Thyroid gland (tissue), 4 donors: ENCODE measurements around the gene GOLGA1. TPM values are rescaled to one million over a fixed set of nuclear protein-coding genes. Genes with fewer than 3 reads are reported as not detected.
"Not testable (repeated sequence)": the region's sequence is repeated elsewhere in the genome, so short reads cannot be mapped to it uniquely, and the experiment has no call there.

ENCODE experiments used
- DNase-seq, 2 donors: peaks; one replicate each; pipeline ENCODE4 v3.0.0-alpha.2; 2019
- H3K27ac ChIP-seq, 3 donors: fragments of 200-600 bp; sonication (generic); 1 replicate in 2 of 3; 2 replicates in 1 of 3; pipeline ENCODE4 v1.5.1; 2016 to 2019; ENCODE audit warnings: mild to moderate bottlenecking in 1 of 3, moderate library complexity in 1 of 3
- H3K27me3 ChIP-seq: fragments of 200-600 bp; sonication (generic); one replicate; pipeline ENCODE4 v1.5.1; 2019
- H3K36me3 ChIP-seq, 2 donors: fragments of 200-600 bp; sonication (generic); one replicate each; pipeline ENCODE4 v1.5.1; 2016 to 2019
- H3K4me1 ChIP-seq, 2 donors: fragments of 200-600 bp; sonication (generic); one replicate each; pipeline ENCODE4 v1.5.1; 2017 to 2019
- H3K4me3 ChIP-seq, 3 donors: fragments of 200-600 bp; sonication (generic); replicated peaks in 1 of 3; 1 replicate in 2 of 3; 2 replicates in 1 of 3; pipeline ENCODE4 v1.5.1; 2016; ENCODE audit warnings: mild to moderate bottlenecking in 1 of 3
- H3K9me3 ChIP-seq: fragments of 200-600 bp; sonication (generic); one replicate; pipeline ENCODE4 v1.5.1; 2017
- CTCF ChIP-seq, 6 experiments: fragments of 200-600 bp in 3 of 6; fragments of 450-650 bp in 3 of 6; sonication (generic) in 3 of 6; IDR thresholded peaks; one replicate each; pipeline ENCODE4 v1.5.1; 2016 to 2019; ENCODE audit warnings: antibody characterized with exemption in 6 of 6, mild to moderate bottlenecking in 2 of 6, inconsistent platforms in 1 of 6, moderate library complexity in 1 of 6
- POLR2A ChIP-seq, 2 donors: fragments of 450-650 bp; IDR thresholded peaks; one replicate each; pipeline ENCODE4 v1.6.1; 2017; ENCODE audit warnings: antibody characterized with exemption in 2 of 2, mild to moderate bottlenecking in 2 of 2, moderate library complexity in 1 of 2
- WGBS, 2 donors: methylation state at CpG; one replicate each; pipeline ENCODE4 v1.1.5; 2017; 5-methylcytosine and 5-hydroxymethylcytosine counted together
- intact Hi-C: fragments of 100-400 bp; cut with DNase I; formaldehyde crosslinking; loops from one replicate; pipeline ENCODE4 v1.15.1; 2023
- total RNA-seq, 4 donors: library from RNA; depleted of rRNA; stranded (reverse); fragments of >200 nt; gene quantifications; one replicate each; pipeline ENCODE4 v1.2.3, GENCODE V29; 2016

The GOLGA1 gene
- total RNA-seq, 4 donors from 2014 or later: 15.3 to 27.7 (median 18.6) TPM

GRCh38 chr9:124964604-124965003 is 23.7 kb upstream of the GOLGA1 start:
- Histone ChIP-seq H3K9me3 (no peaks in the 10 kb centered on the region), H3K4me3 (no peak overlapping the region), H3K27me3 (no peaks in the 10 kb centered on the region), H3K36me3 (no peaks in the 10 kb centered on the region), H3K4me1 (peaks cover 0 to 9% of the 10 kb centered on the region in 2 donors), H3K27ac (no peak overlapping the region)
- no peak for DNase-seq
- no peak for TF ChIP-seq CTCF (IDR thresholded peaks at IDR 0.05)
- no peak for TF ChIP-seq POLR2A (IDR thresholded peaks at IDR 0.05)
- intact Hi-C loops: no loop called here
- 77 to 83% methylated on average over 2 of the region's 2 CpGs for WGBS, 2 donors

GRCh38 chr9:124964056-124964455 is 23.2 kb upstream of the GOLGA1 start:
- intact Hi-C loops: no loop called here

GRCh38 chr9:124960409-124960752 is 19.5 kb upstream of the GOLGA1 start:
- no peak overlapping the region for H3K27ac ChIP-seq
- no peaks in the 10 kb centered on the region for H3K9me3 ChIP-seq
- TF ChIP-seq CTCF (IDR thresholded peaks at IDR 0.05): no peak
- TF ChIP-seq POLR2A (IDR thresholded peaks at IDR 0.05): no peak
- H3K4me1 ChIP-seq: no peaks in the 10 kb centered on the region
- intact Hi-C loops: no loop called here
- no peak for DNase-seq
- no peaks in the 10 kb centered on the region for H3K27me3 ChIP-seq
- H3K36me3 ChIP-seq: no peaks in the 10 kb centered on the region
- 98 to 99% methylated on average over 2 of the region's 2 CpGs for WGBS, 2 donors
- no peak overlapping the region for H3K4me3 ChIP-seq

More at GRCh38 chr9:124964056-124964455, 23.2 kb upstream of the GOLGA1 start:
- no peak for DNase-seq
- H3K4me1 ChIP-seq: peaks cover 0 to 9% of the 10 kb centered on the region in 2 donors
- no peak for TF ChIP-seq CTCF (IDR thresholded peaks at IDR 0.05)
- no peak overlapping the region for H3K27ac ChIP-seq
- no peaks in the 10 kb centered on the region for H3K9me3 ChIP-seq
- WGBS, 2 donors: 95 to 99% methylated on average over 2 of the region's 2 CpGs
- H3K4me3 ChIP-seq: no peak overlapping the region
- H3K36me3 ChIP-seq: no peaks in the 10 kb centered on the region
- no peaks in the 10 kb centered on the region for H3K27me3 ChIP-seq

GRCh38 chr9:124959671-124960408 is 19.0 kb upstream of the GOLGA1 start:
- H3K36me3 ChIP-seq, intact Hi-C loops, H3K27ac ChIP-seq, DNase-seq, H3K4me3 ChIP-seq, H3K27me3 ChIP-seq, H3K9me3 ChIP-seq, H3K4me1 ChIP-seq: not testable (repeated sequence)
- 96 to 97% methylated on average over 9 of the region's 9 CpGs for WGBS, 2 donors

GRCh38 chr9:124954255-124954654 is 13.4 kb upstream of the GOLGA1 start:
- Histone ChIP-seq H3K27me3 (no peaks in the 10 kb centered on the region), H3K27ac (no peak overlapping the region), H3K36me3 (no peaks in the 10 kb centered on the region), H3K4me3 (no peak overlapping the region), H3K9me3 (no peaks in the 10 kb centered on the region), H3K4me1 (no peaks in the 10 kb centered on the region)
- 86 to 100% methylated on average over 1 of the region's 1 CpG for WGBS, 2 donors
- intact Hi-C loops: no loop called here
- no peak for DNase-seq
- no peak for TF ChIP-seq POLR2A (IDR thresholded peaks at IDR 0.05)
- TF ChIP-seq CTCF (IDR thresholded peaks at IDR 0.05): no peak
